ENCODE measurements around the gene DCTN3.

The DCTN3 gene

GRCh38 chr9:34573599-34574325 lies 46.5 kb downstream of the DCTN3 start:
- no peak for TF ChIP-seq USF1 (IDR thresholded peaks at IDR 0.05)
- no peak for TF ChIP-seq CREB1 (IDR thresholded peaks at IDR 0.05; ENCODE audit: low read depth)
- no peak for TF ChIP-seq EGR1 (IDR thresholded peaks at IDR 0.05)
- no peak for TF ChIP-seq RAD21 (IDR thresholded peaks at IDR 0.05; ENCODE audit: low read depth)
- TF ChIP-seq FOXM1 (IDR thresholded peaks at IDR 0.05; ENCODE audit: borderline replicate concordance, low read depth) = no peak
- TF ChIP-seq TAF1 (IDR thresholded peaks at IDR 0.05; ENCODE audit: low read depth) = no peak
- TF ChIP-seq MAX (IDR thresholded peaks at IDR 0.05) = no peak
- no peak for TF ChIP-seq CEBPB (IDR thresholded peaks at IDR 0.05)
- TF ChIP-seq EP300 (IDR thresholded peaks at IDR 0.05; ENCODE audit: borderline replicate concordance) = no peak
- no peak for TF ChIP-seq REST (IDR thresholded peaks at IDR 0.05; ENCODE audit: low read depth)

- no peak for TF ChIP-seq TCF12 (IDR thresholded peaks at IDR 0.05; ENCODE audit: low read depth)
- no peak for TF ChIP-seq REST (IDR thresholded peaks at IDR 0.05; ENCODE audit: low read depth)
- TF ChIP-seq NFIC (IDR thresholded peaks at IDR 0.05) = no peak
- no peak for TF ChIP-seq TEAD4 (IDR thresholded peaks at IDR 0.05)
- no peak for TF ChIP-seq ZBTB7A (IDR thresholded peaks at IDR 0.05; ENCODE audit: low read depth)
- TF ChIP-seq USF1 (IDR thresholded peaks at IDR 0.05) = no peak
- TF ChIP-seq FOXM1 (IDR thresholded peaks at IDR 0.05; ENCODE audit: borderline replicate concordance, low read depth) = no peak
- TF ChIP-seq EP300 (IDR thresholded peaks at IDR 0.05; ENCODE audit: borderline replicate concordance) = no peak
- TF ChIP-seq RAD21 (IDR thresholded peaks at IDR 0.05; ENCODE audit: low read depth) = no peak
- no peak for TF ChIP-seq EGR1 (IDR thresholded peaks at IDR 0.05)
- no peak for TF ChIP-seq TAF1 (IDR thresholded peaks at IDR 0.05; ENCODE audit: low read depth)
- TF ChIP-seq YY1 (IDR thresholded peaks at IDR 0.05; ENCODE audit: low read depth) = no peak
Measured at GRCh38 chr9:34572628-34573027, 47.7 kb downstream of the DCTN3 start.

GRCh38 chr9:34572092-34572491 lies 48.2 kb downstream of the DCTN3 start:
- TF ChIP-seq RAD21 (IDR thresholded peaks at IDR 0.05; ENCODE audit: low read depth) (no peak), YY1 (IDR thresholded peaks at IDR 0.05; ENCODE audit: low read depth) (no peak), FOXM1 (IDR thresholded peaks at IDR 0.05; ENCODE audit: borderline replicate concordance, low read depth) (no peak), REST (IDR thresholded peaks at IDR 0.05; ENCODE audit: low read depth) (no peak), NFIC (IDR thresholded peaks at IDR 0.05) (no peak), TCF12 (IDR thresholded peaks at IDR 0.05; ENCODE audit: low read depth) (no peak), CEBPB (IDR thresholded peaks at IDR 0.05) (no peak), CREB1 (IDR thresholded peaks at IDR 0.05; ENCODE audit: low read depth) (no peak), TAF1 (IDR thresholded peaks at IDR 0.05; ENCODE audit: low read depth) (no peak), USF1 (IDR thresholded peaks at IDR 0.05) (no peak), MAX (IDR thresholded peaks at IDR 0.05) (no peak), EGR1 (IDR thresholded peaks at IDR 0.05) (no peak), ZBTB7A (IDR thresholded peaks at IDR 0.05; ENCODE audit: low read depth) (no peak), EP300 (IDR thresholded peaks at IDR 0.05; ENCODE audit: borderline replicate concordance) (no peak), TEAD4 (IDR thresholded peaks at IDR 0.05) (no peak)

DNA sequence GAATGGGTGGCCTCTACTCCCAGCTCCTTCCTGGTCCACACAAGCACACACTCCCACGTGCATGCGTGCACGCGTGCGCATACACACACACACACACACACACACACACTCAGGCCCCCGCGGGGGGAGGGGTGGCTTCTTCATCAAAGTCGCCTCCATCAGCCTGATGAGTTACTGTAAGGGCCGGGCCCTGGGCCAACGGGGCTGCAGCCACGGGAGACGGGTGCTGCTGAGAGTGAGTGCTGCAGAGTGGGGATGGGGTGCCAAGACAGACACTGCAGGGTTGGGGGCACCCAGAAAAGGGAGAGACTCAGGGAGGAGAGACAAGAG lies 48.8 kb downstream of the DCTN3 start:
- TF ChIP-seq ZBTB7A (IDR thresholded peaks at IDR 0.05; ENCODE audit: low read depth) (no peak), EGR1 (IDR thresholded peaks at IDR 0.05) (no peak), TCF12 (IDR thresholded peaks at IDR 0.05; ENCODE audit: low read depth) (no peak), EP300 (IDR thresholded peaks at IDR 0.05; ENCODE audit: borderline replicate concordance) (no peak), NFIC (IDR thresholded peaks at IDR 0.05) (no peak), CEBPB (IDR thresholded peaks at IDR 0.05) (no peak), CREB1 (IDR thresholded peaks at IDR 0.05; ENCODE audit: low read depth) (no peak), TEAD4 (IDR thresholded peaks at IDR 0.05) (no peak), USF1 (IDR thresholded peaks at IDR 0.05) (no peak), YY1 (IDR thresholded peaks at IDR 0.05; ENCODE audit: low read depth) (no peak), TAF1 (IDR thresholded peaks at IDR 0.05; ENCODE audit: low read depth) (no peak), MAX (IDR thresholded peaks at IDR 0.05) (no peak)

All from Ishikawa (cell line).